CD4-positive, alpha-beta T cell treated with Interferon gamma for 1 hour (primary cell): ENCODE measurements around the gene MTF1.
"Not testable (repeated sequence)": the region's sequence is repeated elsewhere in the genome, so short reads cannot be mapped to it uniquely, and the experiment has no call there.

Experiments
- DNase-seq: peaks from one replicate; pipeline ENCODE4 v3.0.0-alpha.2; 2020

The MTF1 gene

GRCh38 chr1:37859507-37860345 lies at the start of gene MTF1:
TSS of gene MTF1 (minus strand) at chr1:37859592. CDS start at chr1:37857658, 1,934 bp downstream.
- peak; percentile 97 for DNase-seq

DNA sequence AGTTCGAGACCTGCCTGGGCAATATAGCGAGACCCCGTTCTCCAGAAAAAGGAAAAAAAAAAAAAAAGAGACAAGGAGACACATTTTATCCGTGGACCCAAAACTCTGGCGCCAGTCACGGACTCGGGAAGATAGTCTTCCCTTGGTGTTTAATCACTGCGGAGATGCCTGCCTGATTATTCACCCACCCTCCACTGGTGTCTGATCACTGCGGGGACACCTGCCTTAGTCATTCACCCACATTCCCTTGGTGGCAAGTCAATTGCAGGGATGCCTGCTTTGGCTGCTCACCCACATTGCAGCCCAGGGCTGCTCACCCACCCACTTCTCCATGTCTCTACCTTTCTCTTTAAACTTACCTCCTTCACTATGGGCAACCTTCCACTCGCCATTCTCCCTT lies 49.1 kb upstream of the MTF1 start:
- not testable (repeated sequence) for DNase-seq

- not testable (repeated sequence) for DNase-seq
These were observed 48.2 kb upstream of the MTF1 start for GRCh38 chr1:37907416-37908125.

- not testable (repeated sequence) for DNase-seq
These were observed 47.2 kb upstream of the MTF1 start for GRCh38 chr1:37906591-37906990.

DNA sequence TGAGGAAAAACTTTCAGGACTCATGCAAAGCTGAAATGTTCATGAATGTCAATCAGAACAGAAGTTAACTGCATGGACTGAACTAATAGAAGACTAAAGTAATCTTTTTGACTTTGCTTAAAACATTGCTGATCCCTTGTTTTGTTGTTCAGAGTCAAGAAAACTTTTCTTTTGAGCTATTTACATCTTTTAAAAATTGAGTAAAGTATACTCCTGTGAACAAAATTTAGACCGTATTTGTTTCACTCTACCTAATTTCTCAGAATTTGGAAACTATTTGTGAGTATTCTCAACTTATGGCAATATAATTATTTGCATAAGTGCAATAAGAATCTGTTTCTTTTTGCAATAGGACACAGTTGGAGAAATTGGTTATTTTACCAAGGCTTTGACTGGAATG lies 46.3 kb upstream of the MTF1 start:
- no peak for DNase-seq

DNA sequence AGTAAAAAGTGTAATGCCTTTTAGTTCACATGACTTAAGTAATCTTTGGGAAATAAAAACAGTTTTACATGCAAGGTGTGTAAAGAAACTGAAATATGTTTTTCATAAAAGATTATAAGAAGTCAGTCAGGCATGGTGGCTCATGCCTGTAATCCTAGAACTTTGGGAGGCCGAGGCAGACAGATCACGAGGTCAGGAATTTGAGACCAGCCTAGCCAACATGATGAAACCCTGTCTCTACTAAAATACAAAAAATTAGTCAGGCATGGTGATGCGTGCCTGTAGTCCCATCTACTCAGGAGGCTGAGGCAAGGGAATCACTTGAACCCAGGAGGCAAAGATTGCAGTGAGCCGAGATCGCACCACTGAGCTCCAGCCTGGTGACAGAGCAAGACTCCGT lies 44.5 kb upstream of the MTF1 start:
- DNase-seq: not testable (repeated sequence)

- DNase-seq: no peak
These were observed 43.6 kb upstream of the MTF1 start for GRCh38 chr1:37902983-37903382.

DNA sequence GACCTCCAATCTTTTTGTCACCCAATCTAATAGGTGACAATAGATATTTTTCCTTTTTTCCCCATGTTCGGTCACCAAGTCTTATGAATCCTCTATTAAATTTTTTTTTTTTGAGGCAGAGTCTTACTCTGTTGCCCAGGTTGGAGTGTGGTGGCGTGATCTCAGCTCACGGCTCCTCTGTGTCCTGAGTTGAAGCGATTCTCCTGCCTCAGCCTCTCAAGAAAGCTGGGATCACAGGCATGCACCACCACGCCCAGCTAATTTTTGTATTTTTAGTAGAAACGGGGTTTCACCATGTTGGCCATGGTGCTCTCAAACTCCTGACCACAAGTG lies 42.5 kb upstream of the MTF1 start:
- DNase-seq: no peak

- no peak for DNase-seq
These were observed 42.0 kb upstream of the MTF1 start for GRCh38 chr1:37901191-37901892.

DNA sequence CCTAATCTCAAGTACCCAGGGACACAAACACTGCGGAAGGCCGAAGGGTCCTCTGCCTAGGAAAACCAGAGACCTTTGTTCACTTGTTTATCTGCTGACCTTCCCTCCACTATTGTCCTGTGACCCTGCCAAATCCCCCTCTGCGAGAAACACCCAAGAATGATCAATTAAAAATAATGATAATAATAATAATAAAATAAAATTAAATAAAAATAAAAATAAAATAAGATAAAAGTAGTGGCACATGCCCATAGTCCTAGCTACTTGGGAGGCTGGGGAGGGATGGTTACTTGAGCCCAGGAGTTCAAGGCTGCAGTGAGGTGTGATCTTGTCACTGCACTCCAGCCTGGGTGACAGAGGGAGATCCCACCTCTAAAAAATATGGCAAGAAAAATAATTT lies 38.2 kb upstream of the MTF1 start:
- not testable (repeated sequence) for DNase-seq

DNA sequence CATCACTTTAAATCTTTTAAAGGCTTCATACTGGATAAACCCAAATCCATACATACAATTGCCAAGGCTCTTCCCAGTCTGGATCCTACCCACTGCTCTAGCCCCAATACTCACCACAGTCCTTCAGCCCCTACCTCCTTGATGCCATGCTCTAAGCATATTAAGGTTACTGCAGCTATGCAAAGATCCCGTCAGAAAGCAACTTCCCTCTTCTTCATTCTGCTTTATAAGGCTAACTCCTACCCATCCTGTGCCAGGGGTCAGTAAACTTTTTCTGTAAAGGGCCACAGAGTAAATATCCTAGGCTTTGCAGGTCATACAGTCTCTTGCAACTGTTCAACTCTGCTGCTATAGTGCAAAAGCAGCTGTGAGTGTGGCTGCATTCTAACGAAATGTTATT lies 34.3 kb upstream of the MTF1 start:
- no peak for DNase-seq

- DNase-seq: no peak
These were observed 33.0 kb upstream of the MTF1 start for GRCh38 chr1:37892151-37893047.

GRCh38 chr1:37890378-37891014 lies 31.1 kb upstream of the MTF1 start:
- DNase-seq: no peak

GRCh38 chr1:37888022-37888700 lies 28.8 kb upstream of the MTF1 start:
- no peak for DNase-seq

- no peak for DNase-seq
These were observed 24.8 kb upstream of the MTF1 start for GRCh38 chr1:37884145-37884544.

- no peak for DNase-seq
These were observed 24.3 kb upstream of the MTF1 start for GRCh38 chr1:37883671-37884070.

DNA sequence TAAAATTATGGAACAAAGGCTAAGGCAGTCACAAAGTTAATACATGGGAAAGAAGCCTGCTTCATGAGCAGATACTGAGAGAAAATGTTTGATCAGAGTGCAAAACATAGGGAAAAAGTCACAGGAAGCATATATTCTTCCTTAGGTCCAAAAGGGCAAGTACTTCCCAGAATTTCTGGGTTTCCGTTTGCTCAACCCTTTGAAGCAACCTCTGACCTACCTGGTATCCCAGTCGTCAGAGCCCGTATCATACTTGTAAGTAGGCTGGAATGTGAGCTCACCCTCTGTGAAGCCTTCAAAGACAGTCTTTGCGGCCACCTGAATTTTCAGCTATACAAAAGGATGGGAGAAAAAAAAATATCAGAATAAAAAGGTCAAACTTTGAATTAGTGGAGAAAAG lies 20.5 kb upstream of the MTF1 start:
- DNase-seq: no peak

GRCh38 chr1:37878071-37878470 lies 18.7 kb upstream of the MTF1 start:
- no peak for DNase-seq

GRCh38 chr1:37875833-37876232 lies 16.4 kb upstream of the MTF1 start:
- no peak for DNase-seq

GRCh38 chr1:37872692-37873091 lies 13.3 kb upstream of the MTF1 start:
- no peak for DNase-seq

GRCh38 chr1:37868466-37868865 lies 9.1 kb upstream of the MTF1 start:
- no peak for DNase-seq

DNA sequence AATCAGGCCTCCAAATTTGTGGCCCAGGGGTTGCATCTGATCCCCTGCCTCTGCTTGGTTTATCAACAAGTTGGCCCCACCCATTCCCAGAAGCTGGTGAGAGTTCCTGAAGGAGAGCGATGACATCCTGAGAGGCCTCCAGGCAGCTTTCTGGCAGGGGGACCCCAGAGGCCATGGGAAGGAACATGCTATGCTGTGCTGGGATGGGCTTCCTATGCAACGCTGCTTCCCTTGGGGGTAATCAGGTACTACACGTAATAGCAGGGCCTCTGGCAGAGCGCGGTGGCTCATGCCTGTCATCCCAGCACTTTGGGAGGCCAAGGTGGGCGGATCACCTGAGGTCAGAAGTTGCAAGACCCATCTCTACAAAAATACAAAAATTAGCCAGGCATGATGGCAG lies 8.4 kb upstream of the MTF1 start:
- DNase-seq: no peak
